Measurements from ENCODE around the gene EPAS1. TPM values are rescaled to one million over a fixed set of nuclear protein-coding genes. Genes with fewer than 3 reads are reported as not detected.

Gene EPAS1
- total and polyA plus RNA-seq, 9 of the 15 experiments (the other 6 are each of a cell fraction or from before 2014, with no cell fraction given), result 0.25 to 11.2 (median 4.1) TPM

- TF ChIP-seq ZNF395 (CRISPR knock-in tag; IDR thresholded peaks at IDR 0.05), result peak; percentile 37; the same call in 1 of the 2 replicates
- peak in 1 of 2 experiments; percentile 43; a peak in 1 of 4 replicates for TF ChIP-seq MAZ (CRISPR knock-in tag; conservative IDR thresholded peaks at IDR 0.05 in 1 of 2, IDR thresholded peaks at IDR 0.05 in 1 of 2)
- TF ChIP-seq ZNF778 (CRISPR knock-in tag; IDR thresholded peaks at IDR 0.05), result no peak
- TF ChIP-seq, protein P1, sequence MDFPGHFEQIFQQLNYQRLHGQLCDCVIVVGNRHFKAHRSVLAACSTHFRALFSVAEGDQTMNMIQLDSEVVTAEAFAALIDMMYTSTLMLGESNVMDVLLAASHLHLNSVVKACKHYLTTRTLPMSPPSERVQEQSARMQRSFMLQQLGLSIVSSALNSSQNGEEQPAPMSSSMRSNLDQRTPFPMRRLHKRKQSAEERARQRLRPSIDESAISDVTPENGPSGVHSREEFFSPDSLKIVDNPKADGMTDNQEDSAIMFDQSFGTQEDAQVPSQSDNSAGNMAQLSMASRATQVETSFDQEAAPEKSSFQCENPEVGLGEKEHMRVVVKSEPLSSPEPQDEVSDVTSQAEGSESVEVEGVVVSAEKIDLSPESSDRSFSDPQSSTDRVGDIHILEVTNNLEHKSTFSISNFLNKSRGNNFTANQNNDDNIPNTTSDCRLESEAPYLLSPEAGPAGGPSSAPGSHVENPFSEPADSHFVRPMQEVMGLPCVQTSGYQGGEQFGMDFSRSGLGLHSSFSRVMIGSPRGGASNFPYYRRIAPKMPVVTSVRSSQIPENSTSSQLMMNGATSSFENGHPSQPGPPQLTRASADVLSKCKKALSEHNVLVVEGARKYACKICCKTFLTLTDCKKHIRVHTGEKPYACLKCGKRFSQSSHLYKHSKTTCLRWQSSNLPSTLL (IDR thresholded peaks at IDR 0.05), result no peak
- TF ChIP-seq, protein P2, sequence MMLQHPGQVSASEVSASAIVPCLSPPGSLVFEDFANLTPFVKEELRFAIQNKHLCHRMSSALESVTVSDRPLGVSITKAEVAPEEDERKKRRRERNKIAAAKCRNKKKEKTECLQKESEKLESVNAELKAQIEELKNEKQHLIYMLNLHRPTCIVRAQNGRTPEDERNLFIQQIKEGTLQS (IDR thresholded peaks at IDR 0.05), result peak; percentile 49; the same call in 1 of the 2 replicates
- TF ChIP-seq, protein P2 (CRISPR knock-in tag; conservative IDR thresholded peaks at IDR 0.05), result no peak
- TF ChIP-seq, protein P3, sequence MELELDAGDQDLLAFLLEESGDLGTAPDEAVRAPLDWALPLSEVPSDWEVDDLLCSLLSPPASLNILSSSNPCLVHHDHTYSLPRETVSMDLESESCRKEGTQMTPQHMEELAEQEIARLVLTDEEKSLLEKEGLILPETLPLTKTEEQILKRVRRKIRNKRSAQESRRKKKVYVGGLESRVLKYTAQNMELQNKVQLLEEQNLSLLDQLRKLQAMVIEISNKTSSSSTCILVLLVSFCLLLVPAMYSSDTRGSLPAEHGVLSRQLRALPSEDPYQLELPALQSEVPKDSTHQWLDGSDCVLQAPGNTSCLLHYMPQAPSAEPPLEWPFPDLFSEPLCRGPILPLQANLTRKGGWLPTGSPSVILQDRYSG (tag; conservative IDR thresholded peaks at IDR 0.05; ENCODE audit: low read depth), result no peak
- TF ChIP-seq ETV6 (IDR thresholded peaks at IDR 0.05; ENCODE audit: borderline replicate concordance in 1 of 2, low read depth in 2 of 2, low read length in 1 of 2), result no peak
- no peak for TF ChIP-seq ETV6 (CRISPR knock-in tag; IDR thresholded peaks at IDR 0.05; ENCODE audit: borderline replicate concordance)
- peak; percentile 36; the same call in 1 of the 2 replicates for TF ChIP-seq CXXC5 (CRISPR knock-in tag; IDR thresholded peaks at IDR 0.05)
- TF ChIP-seq MCM7 (IDR thresholded peaks at IDR 0.05), result no peak
- TF ChIP-seq, protein P4, sequence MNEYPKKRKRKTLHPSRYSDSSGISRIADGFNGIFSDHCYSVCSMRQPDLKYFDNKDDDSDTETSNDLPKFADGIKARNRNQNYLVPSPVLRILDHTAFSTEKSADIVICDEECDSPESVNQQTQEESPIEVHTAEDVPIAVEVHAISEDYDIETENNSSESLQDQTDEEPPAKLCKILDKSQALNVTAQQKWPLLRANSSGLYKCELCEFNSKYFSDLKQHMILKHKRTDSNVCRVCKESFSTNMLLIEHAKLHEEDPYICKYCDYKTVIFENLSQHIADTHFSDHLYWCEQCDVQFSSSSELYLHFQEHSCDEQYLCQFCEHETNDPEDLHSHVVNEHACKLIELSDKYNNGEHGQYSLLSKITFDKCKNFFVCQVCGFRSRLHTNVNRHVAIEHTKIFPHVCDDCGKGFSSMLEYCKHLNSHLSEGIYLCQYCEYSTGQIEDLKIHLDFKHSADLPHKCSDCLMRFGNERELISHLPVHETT (CRISPR knock-in tag; conservative IDR thresholded peaks at IDR 0.05 in 1 of 2, IDR thresholded peaks at IDR 0.05 in 1 of 2), result peak in 1 of 2 experiments; percentile 18; a peak in 1 of 4 replicates
- peak; percentile 49; the same call in 1 of the 2 replicates for TF ChIP-seq MAX (CRISPR knock-in tag; IDR thresholded peaks at IDR 0.05)
- TF ChIP-seq LARP7 (IDR thresholded peaks at IDR 0.05), result no peak
- TF ChIP-seq ZNF280B (CRISPR knock-in tag; IDR thresholded peaks at IDR 0.05), result no peak
- no peak for TF ChIP-seq ZNF347 (CRISPR knock-in tag; IDR thresholded peaks at IDR 0.05; ENCODE audit: low read depth)
Observed at GRCh38 chr2:46299365-46300263, 2.4 kb downstream of the EPAS1 start (continued).
